Muscle of leg (tissue), 16 donors: ENCODE measurements around the gene ADAMTS15. TPM values are rescaled to one million over a fixed set of nuclear protein-coding genes. Genes with fewer than 3 reads are reported as not detected.

Source experiments
- DNase-seq: peaks from one replicate; pipeline ENCODE4 v3.0.0; 2013
- H3K27ac ChIP-seq: one replicate; pipeline ENCODE4 v1.5.1; 2013; ENCODE audit warnings: mild to moderate bottlenecking, low read length, control low read depth
- H3K27me3 ChIP-seq: one replicate; pipeline ENCODE4 v1.6.1; 2013; ENCODE audit warnings: low read length; ENCODE audit not compliant: control insufficient read depth, insufficient read depth
- H3K36me3 ChIP-seq: one replicate; pipeline ENCODE4 v1.6.1; 2013; ENCODE audit warnings: low read length; ENCODE audit not compliant: control insufficient read depth, insufficient read depth
- H3K4me1 ChIP-seq: one replicate; pipeline ENCODE4 v1.6.1; 2013; ENCODE audit warnings: low read length; ENCODE audit not compliant: control insufficient read depth, insufficient read depth
- H3K4me3 ChIP-seq: one replicate; pipeline ENCODE4 v1.5.1; 2013; ENCODE audit warnings: low read length, control low read depth
- H3K9me3 ChIP-seq: replicated peaks from 2 replicates; pipeline ENCODE4 v1.6.1; 2013; ENCODE audit warnings: low read depth, low read length; ENCODE audit not compliant: control insufficient read depth
- WGBS: methylation state at CpG from one replicate; pipeline ENCODE4 v1.1.5; 2013; ENCODE audit warnings: missing lambda C conversion rate; ENCODE audit not compliant: insufficient coverage; 5-methylcytosine and 5-hydroxymethylcytosine counted together
- long read RNA-seq, 11 donors: transcript quantifications; one replicate each; lab custom pipeline, GENCODE V29; 2026
- polyA plus RNA-seq, 8 donors: library from polyadenylated mRNA; unstranded; fragments of 120-200 nt; gene quantifications; one replicate each; pipeline versions ENCODE4 v1.2.1 to v1.2.3, GENCODE V29; 2013; ENCODE audit warnings: inconsistent platforms in 1 of 8, low replicate concordance in 1 of 8; ENCODE audit not compliant: insufficient read length in 8 of 8, insufficient read depth in 1 of 8
- total RNA-seq: library from RNA; stranded (reverse); fragments of 120-200 nt; gene quantifications from one replicate; pipeline ENCODE4 v1.2.4, GENCODE V29; 2013

The ADAMTS15 gene
- total RNA-seq: 17.8 TPM
- 10 to 100 TPM; 20.9 to 33.4 (median 26.0) TPM for polyA plus RNA-seq
- long read RNA-seq, donor 1, partial matches to known transcripts: 8 of 8 reads
- long read RNA-seq, donor 1, other reads (novel, unspliced or antisense): 0 of 8 reads
- long read RNA-seq, donor 2: 0 reads
- long read RNA-seq, donor 3, full-length matches to known transcripts: 3 of 11 reads
- long read RNA-seq, donor 3, partial matches to known transcripts: 8 of 11 reads
- long read RNA-seq, donor 3, other reads (novel, unspliced or antisense): 0 of 11 reads
- long read RNA-seq, donor 4, full-length matches to known transcripts: 1 of 1 reads
- long read RNA-seq, donor 4, partial matches to known transcripts: 0 of 1 reads
- long read RNA-seq, donor 4, other reads (novel, unspliced or antisense): 0 of 1 reads
- long read RNA-seq, donor 5, full-length matches to known transcripts: 4 of 87 reads
- long read RNA-seq, donor 5, partial matches to known transcripts: 83 of 87 reads
- long read RNA-seq, donor 5, other reads (novel, unspliced or antisense): 0 of 87 reads
- long read RNA-seq, donor 6, partial matches to known transcripts: 6 of 6 reads
- long read RNA-seq, donor 6, other reads (novel, unspliced or antisense): 0 of 6 reads
- long read RNA-seq, donor 7, partial matches to known transcripts: 5 of 5 reads
- long read RNA-seq, donor 7, other reads (novel, unspliced or antisense): 0 of 5 reads
- long read RNA-seq, donor 8: 0 reads
- long read RNA-seq, donor 9, full-length matches to known transcripts: 1 of 15 reads
- long read RNA-seq, donor 9, partial matches to known transcripts: 14 of 15 reads
- long read RNA-seq, donor 9, other reads (novel, unspliced or antisense): 0 of 15 reads
- long read RNA-seq, donor 10, partial matches to known transcripts: 7 of 7 reads
- long read RNA-seq, donor 10, other reads (novel, unspliced or antisense): 0 of 7 reads
- long read RNA-seq, donor 11, full-length matches to known transcripts: 2 of 2 reads
- long read RNA-seq, donor 11, partial matches to known transcripts: 0 of 2 reads
- long read RNA-seq, donor 11, other reads (novel, unspliced or antisense): 0 of 2 reads

GRCh38 chr11:130448416-130449309 lies at the start of gene ADAMTS15:
Gene ADAMTS15 (plus strand): TSS chr11:130448645. CDS start chr11:130448974, 329 bp downstream.
- Histone ChIP-seq H3K4me1 (peaks cover 57% of the 10 kb centered on the region), H3K36me3 (peaks cover 4% of the 10 kb centered on the region), H3K4me3 (peak within 1 kb of the TSS; percentile 79), H3K27ac (peak within 1 kb of the TSS; percentile 54), H3K27me3 (peaks cover 26% of the 10 kb centered on the region), H3K9me3 (no peaks in the 10 kb centered on the region)
- 0% methylated on average over 69 of the region's 75 CpGs for WGBS
- DNase-seq: peak; percentile 97

DNA sequence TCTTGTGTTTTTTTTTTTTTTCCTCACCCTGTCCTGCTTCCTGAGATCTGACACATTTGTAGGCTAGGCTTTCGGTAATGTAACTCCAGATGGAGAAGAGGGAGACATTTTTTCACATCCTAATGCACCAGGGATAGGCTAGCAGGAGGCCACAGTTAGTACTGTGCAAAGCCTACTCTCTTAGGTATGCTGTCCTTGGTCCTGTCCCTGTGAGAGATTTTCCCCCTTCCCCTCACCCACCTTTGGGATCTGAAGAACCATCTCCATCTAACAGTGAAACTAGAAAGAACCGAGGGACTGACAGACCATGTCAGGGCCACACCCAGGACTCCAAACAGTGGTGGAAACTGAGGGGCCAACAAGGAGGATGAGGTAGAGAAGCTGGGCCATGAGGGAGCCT lies 49.2 kb upstream of the ADAMTS15 start:
- no CpG with 5 or more reads among the region's 2 CpGs for WGBS
- H3K4me3 ChIP-seq: no peak overlapping the region
- no peaks in the 10 kb centered on the region for H3K36me3 ChIP-seq
- H3K4me1 ChIP-seq: peaks cover 49% of the 10 kb centered on the region
- H3K9me3 ChIP-seq: no peaks in the 10 kb centered on the region
- no peak overlapping the region for H3K27ac ChIP-seq
- H3K27me3 ChIP-seq: peaks cover 2% of the 10 kb centered on the region
- DNase-seq: no peak

GRCh38 chr11:130400781-130401483 lies 47.5 kb upstream of the ADAMTS15 start:
- H3K27ac ChIP-seq: peak overlapping the region; percentile 69

DNA sequence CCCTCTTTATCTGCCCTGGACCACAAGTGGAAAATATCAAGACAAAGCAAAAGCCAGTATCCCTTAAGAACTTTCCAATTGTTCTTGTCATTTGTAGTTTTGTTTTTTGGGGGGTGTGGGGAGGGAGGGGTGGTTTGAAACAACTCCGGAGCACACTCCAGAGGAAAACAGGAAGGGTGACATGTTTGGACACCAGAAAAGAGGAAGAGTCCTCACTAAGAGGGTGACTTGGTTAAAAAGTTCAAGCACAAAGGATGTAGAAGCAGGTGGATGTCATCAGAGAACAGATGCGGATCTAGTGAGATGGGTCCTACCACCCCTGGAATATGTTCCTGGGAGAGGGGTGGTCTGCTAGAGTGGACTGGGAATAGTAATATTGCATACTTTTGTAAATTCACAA lies 45.9 kb upstream of the ADAMTS15 start:
- no peak overlapping the region for H3K4me3 ChIP-seq
- H3K4me1 ChIP-seq: peaks cover 54% of the 10 kb centered on the region
- DNase-seq: no peak
- WGBS: 58% methylated on average over 1 of the region's 2 CpGs
- no peaks in the 10 kb centered on the region for H3K9me3 ChIP-seq
- H3K36me3 ChIP-seq: no peaks in the 10 kb centered on the region
- peak overlapping the region; percentile 95 for H3K27ac ChIP-seq
- peaks cover 4% of the 10 kb centered on the region for H3K27me3 ChIP-seq

More at GRCh38 chr11:130400781-130401483, 47.5 kb upstream of the ADAMTS15 start:
- peaks cover 2% of the 10 kb centered on the region for H3K27me3 ChIP-seq
- WGBS: 3% methylated on average over 6 of the region's 13 CpGs
- peaks cover 54% of the 10 kb centered on the region for H3K4me1 ChIP-seq
- no peaks in the 10 kb centered on the region for H3K36me3 ChIP-seq
- DNase-seq: peak; percentile 95
- H3K9me3 ChIP-seq: no peaks in the 10 kb centered on the region
- no peak overlapping the region for H3K4me3 ChIP-seq

GRCh38 chr11:130403271-130403804 lies 45.1 kb upstream of the ADAMTS15 start:
- Histone ChIP-seq H3K4me3 (no peak overlapping the region), H3K27ac (peak overlapping the region; percentile 95), H3K9me3 (no peaks in the 10 kb centered on the region), H3K27me3 (peaks cover 4% of the 10 kb centered on the region), H3K36me3 (no peaks in the 10 kb centered on the region), H3K4me1 (peaks cover 60% of the 10 kb centered on the region)
- DNase-seq: peak; percentile 94
- WGBS: 35% methylated on average over 11 of the region's 11 CpGs

DNA sequence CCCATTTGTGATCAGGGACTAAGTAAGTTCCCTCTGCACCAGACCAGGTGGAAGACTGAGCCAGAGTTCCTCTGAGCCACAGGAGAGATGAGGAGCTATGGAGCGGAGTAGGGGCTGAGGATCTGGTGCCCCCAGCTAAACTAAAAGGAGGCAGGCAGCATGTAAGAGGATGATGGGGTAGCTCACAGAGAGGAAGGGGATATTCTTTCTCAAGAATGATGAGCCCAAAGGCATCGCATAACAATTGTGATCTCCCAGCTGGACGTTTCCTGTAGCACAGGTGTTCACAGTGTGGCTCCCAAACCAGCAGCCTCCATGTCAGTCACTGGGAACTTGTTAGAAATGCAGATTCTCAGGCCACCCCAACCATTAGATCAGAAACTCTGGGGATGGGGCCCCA lies 44.5 kb upstream of the ADAMTS15 start:
- no peaks in the 10 kb centered on the region for H3K36me3 ChIP-seq
- peaks cover 4% of the 10 kb centered on the region for H3K27me3 ChIP-seq
- H3K27ac ChIP-seq: peak overlapping the region; percentile 95
- no peaks in the 10 kb centered on the region for H3K9me3 ChIP-seq
- DNase-seq: no peak
- no peak overlapping the region for H3K4me3 ChIP-seq
- 79% methylated on average over 3 of the region's 3 CpGs for WGBS
- H3K4me1 ChIP-seq: peaks cover 64% of the 10 kb centered on the region

- no peak overlapping the region for H3K27ac ChIP-seq
- 73% methylated on average over 4 of the region's 5 CpGs for WGBS
- H3K4me3 ChIP-seq: no peak overlapping the region
- peaks cover 64% of the 10 kb centered on the region for H3K4me1 ChIP-seq
- H3K27me3 ChIP-seq: peaks cover 4% of the 10 kb centered on the region
- no peaks in the 10 kb centered on the region for H3K36me3 ChIP-seq
- DNase-seq: no peak
- no peaks in the 10 kb centered on the region for H3K9me3 ChIP-seq
Measured at GRCh38 chr11:130404727-130405126, 43.7 kb upstream of the ADAMTS15 start.

GRCh38 chr11:130405428-130405827 lies 43.0 kb upstream of the ADAMTS15 start:
- Histone ChIP-seq H3K27me3 (peaks cover 4% of the 10 kb centered on the region), H3K27ac (no peak overlapping the region), H3K4me3 (no peak overlapping the region), H3K4me1 (peaks cover 58% of the 10 kb centered on the region), H3K9me3 (no peaks in the 10 kb centered on the region), H3K36me3 (no peaks in the 10 kb centered on the region)
- WGBS: 95% methylated on average over 7 of the region's 11 CpGs
- no peak for DNase-seq

DNA sequence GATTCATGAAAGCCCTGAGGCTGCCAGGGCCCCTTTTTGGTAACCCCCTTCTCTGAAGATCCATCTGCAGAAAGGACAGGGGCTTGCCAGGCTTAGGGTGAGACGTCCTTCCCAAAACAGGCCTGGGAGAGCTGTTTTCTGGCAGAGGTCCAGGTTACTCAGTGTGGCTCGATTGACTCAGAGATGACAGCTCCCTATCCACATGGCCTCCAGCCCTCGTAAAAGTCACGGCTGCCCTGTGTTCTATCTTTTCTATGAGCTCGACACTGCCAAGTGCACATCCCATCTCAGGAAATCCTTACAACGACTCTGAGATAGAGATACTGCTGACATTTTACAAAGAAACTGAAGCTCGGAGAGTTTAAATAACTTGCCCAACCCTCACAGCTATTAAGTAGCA lies 40.5 kb upstream of the ADAMTS15 start:
- WGBS: 15% methylated on average over 5 of the region's 7 CpGs
- no peak for DNase-seq
- Histone ChIP-seq H3K4me1 (peaks cover 33% of the 10 kb centered on the region), H3K27me3 (peaks cover 4% of the 10 kb centered on the region), H3K9me3 (no peaks in the 10 kb centered on the region), H3K36me3 (no peaks in the 10 kb centered on the region), H3K27ac (no peak overlapping the region), H3K4me3 (no peak overlapping the region)
